GM23248 (cell line): ENCODE results near the gene ARID4B.

Experiments used
- EZH2 ChIP-seq: fragments of 200-600 bp; sonication (generic); IDR thresholded peaks from 2 replicates; pipeline ENCODE4 v1.6.1; 2018; ENCODE audit warnings: antibody characterized with exemption, mild to moderate bottlenecking; ENCODE audit not compliant: insufficient read depth, poor library complexity, severe bottlenecking
- EZH2phosphoT487 ChIP-seq: fragments of 200-600 bp; sonication (generic); IDR thresholded peaks from 2 replicates; pipeline ENCODE4 v1.6.1; 2018; ENCODE audit warnings: antibody characterized with exemption, moderate library complexity, mild to moderate bottlenecking, low read depth; ENCODE audit not compliant: insufficient read depth

- TF ChIP-seq EZH2phosphoT487, result no peak
- TF ChIP-seq EZH2, result no peak
These were observed 20.5 kb downstream of the ARID4B start for GRCh38 chr1:235307158-235308124.
